HG03280 (cell line): ENCODE data around the gene PNLIPRP1.

Source experiments
- ATAC-seq: cut with Tn5 transposase; IDR thresholded peaks from one replicate; pipeline ENCODE4 v1.9.1; 2021; ENCODE audit warnings: mild to moderate bottlenecking, moderate library complexity; ENCODE audit not compliant: unreplicated experiment

PNLIPRP1 gene

GRCh38 chr10:116598329-116598728 lies 7.6 kb downstream of the PNLIPRP1 start:
- ATAC-seq, result no peak

- ATAC-seq, result no peak
Observed at GRCh38 chr10:116599991-116600390, 9.2 kb downstream of the PNLIPRP1 start.

GRCh38 chr10:116602648-116603400 lies 12.1 kb downstream of the PNLIPRP1 start:
- ATAC-seq, result no peak

GRCh38 chr10:116606061-116606483 lies 15.3 kb downstream of the PNLIPRP1 start:
- no peak for ATAC-seq

- ATAC-seq, result no peak
Observed at GRCh38 chr10:116607336-116607735, 16.6 kb downstream of the PNLIPRP1 start.

GRCh38 chr10:116608686-116609594 lies 18.2 kb downstream of the PNLIPRP1 start:
- ATAC-seq, result no peak

- ATAC-seq, result no peak
Observed at GRCh38 chr10:116610443-116611152, 19.8 kb downstream of the PNLIPRP1 start.

GRCh38 chr10:116611153-116611545 lies 20.4 kb downstream of the PNLIPRP1 start:
- no peak for ATAC-seq

GRCh38 chr10:116612107-116612769 lies 21.5 kb downstream of the PNLIPRP1 start:
- no peak for ATAC-seq

- ATAC-seq, result no peak
Observed at GRCh38 chr10:116613471-116613870, 22.7 kb downstream of the PNLIPRP1 start.

- ATAC-seq, result no peak
Observed at GRCh38 chr10:116614796-116615195, 24.0 kb downstream of the PNLIPRP1 start.

- ATAC-seq, result no peak
Observed at GRCh38 chr10:116615199-116615776, 24.5 kb downstream of the PNLIPRP1 start.

- no peak for ATAC-seq
Observed at GRCh38 chr10:116620423-116621400, 30.0 kb downstream of the PNLIPRP1 start, which contains the start of gene PNLIPRP2. PNLIPRP2 (plus strand) TSS chr10:116620953.

- ATAC-seq, result no peak
Observed at GRCh38 chr10:116621476-116621875, 30.7 kb downstream of the PNLIPRP1 start.

GRCh38 chr10:116621934-116622655 lies 31.3 kb downstream of the PNLIPRP1 start:
- ATAC-seq, result no peak

- no peak for ATAC-seq
Observed at GRCh38 chr10:116625845-116626244, 35.1 kb downstream of the PNLIPRP1 start.

GRCh38 chr10:116626815-116627214 lies 36.1 kb downstream of the PNLIPRP1 start:
- ATAC-seq, result no peak

- ATAC-seq, result no peak
Observed at GRCh38 chr10:116627386-116627933, 36.7 kb downstream of the PNLIPRP1 start.
